Measurements from ENCODE around the gene PLEKHA7.

Gene PLEKHA7

GRCh38 chr11:16801288-16801980 lies 212.8 kb downstream of the PLEKHA7 start:
- H3K4me3 ChIP-seq (ENCODE audit: low read length), result no peak overlapping the region
- DNase-seq (ENCODE audit: low read depth, low spot score), result no peak

DNA sequence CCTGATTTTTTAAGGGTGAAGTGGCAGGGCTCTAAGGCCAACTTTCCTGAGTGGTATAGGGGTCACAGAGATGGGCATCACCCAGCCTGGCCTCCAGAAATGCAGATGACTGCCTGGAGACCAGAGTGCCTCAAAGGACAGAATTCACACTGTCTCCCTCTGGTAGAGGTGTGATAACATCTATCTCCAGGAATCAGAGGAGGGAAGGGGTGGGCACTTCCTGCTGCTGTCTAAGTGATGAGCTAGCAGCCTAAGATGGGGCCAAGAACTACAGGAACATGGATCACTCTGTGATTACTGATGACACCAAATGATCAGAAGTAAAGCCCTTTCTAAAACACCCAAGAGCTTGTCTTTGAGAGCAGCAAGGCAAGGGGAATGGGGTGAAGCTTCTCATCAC lies 213.8 kb downstream of the PLEKHA7 start:
- DNase-seq (ENCODE audit: low read depth, low spot score), result no peak
- H3K4me3 ChIP-seq (ENCODE audit: low read length), result no peak overlapping the region

DNA sequence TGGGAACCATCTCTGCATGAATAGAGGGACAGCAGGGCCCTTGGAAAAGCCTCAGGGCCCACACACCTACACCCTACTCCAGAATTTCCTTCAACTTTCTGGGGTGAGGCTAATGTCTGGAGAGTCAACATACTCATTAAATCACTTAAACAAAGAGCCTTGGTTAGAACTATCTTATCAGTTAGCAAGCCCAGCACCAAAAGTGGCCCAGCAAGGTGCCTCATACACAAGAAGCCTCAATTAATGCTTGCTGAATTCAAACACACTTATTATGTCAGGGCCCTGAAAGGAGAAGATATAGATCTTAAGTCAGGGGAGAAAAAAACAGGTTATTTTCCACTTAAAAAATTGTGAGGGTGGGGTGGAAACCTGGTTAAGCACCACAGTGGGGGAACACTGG lies 214.3 kb downstream of the PLEKHA7 start:
- no peak for DNase-seq (ENCODE audit: low read depth, low spot score)
- H3K4me3 ChIP-seq (ENCODE audit: low read length), result no peak overlapping the region

DNA sequence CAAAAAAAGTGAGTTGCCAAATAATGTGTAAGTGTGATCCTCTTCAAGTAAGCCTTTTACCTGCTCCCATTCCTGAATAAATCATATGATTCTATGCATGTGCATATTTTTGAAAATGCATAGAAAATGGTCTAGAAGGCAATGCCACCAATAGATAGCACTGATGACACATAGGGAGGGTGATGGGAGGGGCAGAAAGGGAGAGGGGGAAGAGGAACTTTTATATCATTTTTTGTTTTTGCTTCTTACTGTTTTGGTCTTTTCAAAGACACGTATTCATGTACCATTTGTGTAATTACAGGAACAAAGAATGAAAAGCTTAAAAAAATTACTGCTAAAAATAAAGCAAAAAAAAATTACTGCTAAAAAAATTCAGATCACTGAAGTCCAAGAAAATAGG lies 215.0 kb downstream of the PLEKHA7 start:
- no peak for DNase-seq (ENCODE audit: low read depth, low spot score)
- no peak overlapping the region for H3K4me3 ChIP-seq (ENCODE audit: low read length)

GRCh38 chr11:16797776-16798175 lies 216.4 kb downstream of the PLEKHA7 start:
- H3K4me3 ChIP-seq (ENCODE audit: low read length), result no peak overlapping the region
- no peak for DNase-seq (ENCODE audit: low read depth, low spot score)

DNA sequence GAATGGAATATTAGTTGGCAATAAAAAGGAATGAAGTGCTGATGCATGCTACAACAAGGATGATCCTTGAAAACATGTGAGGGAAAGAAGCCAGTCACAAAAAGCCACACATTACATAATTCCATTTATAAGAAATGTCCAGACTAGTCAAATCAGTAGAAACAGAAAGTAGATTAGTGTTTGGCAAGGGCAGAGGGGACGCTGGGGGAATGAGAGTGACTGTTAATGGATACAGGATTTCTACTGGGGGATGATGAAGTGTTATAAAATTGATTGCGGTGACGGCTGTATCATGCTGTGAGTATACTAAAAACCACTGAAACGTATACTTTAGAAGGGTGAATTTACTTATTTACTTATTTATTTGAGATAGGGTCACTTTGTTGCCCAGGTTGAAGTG lies 217.9 kb downstream of the PLEKHA7 start:
- no peak overlapping the region for H3K4me3 ChIP-seq (ENCODE audit: low read length)
- no peak for DNase-seq (ENCODE audit: low read depth, low spot score)

GRCh38 chr11:16795146-16795545 lies 219.1 kb downstream of the PLEKHA7 start:
- DNase-seq (ENCODE audit: low read depth, low spot score), result no peak
- no peak overlapping the region for H3K4me3 ChIP-seq (ENCODE audit: low read length)

DNA sequence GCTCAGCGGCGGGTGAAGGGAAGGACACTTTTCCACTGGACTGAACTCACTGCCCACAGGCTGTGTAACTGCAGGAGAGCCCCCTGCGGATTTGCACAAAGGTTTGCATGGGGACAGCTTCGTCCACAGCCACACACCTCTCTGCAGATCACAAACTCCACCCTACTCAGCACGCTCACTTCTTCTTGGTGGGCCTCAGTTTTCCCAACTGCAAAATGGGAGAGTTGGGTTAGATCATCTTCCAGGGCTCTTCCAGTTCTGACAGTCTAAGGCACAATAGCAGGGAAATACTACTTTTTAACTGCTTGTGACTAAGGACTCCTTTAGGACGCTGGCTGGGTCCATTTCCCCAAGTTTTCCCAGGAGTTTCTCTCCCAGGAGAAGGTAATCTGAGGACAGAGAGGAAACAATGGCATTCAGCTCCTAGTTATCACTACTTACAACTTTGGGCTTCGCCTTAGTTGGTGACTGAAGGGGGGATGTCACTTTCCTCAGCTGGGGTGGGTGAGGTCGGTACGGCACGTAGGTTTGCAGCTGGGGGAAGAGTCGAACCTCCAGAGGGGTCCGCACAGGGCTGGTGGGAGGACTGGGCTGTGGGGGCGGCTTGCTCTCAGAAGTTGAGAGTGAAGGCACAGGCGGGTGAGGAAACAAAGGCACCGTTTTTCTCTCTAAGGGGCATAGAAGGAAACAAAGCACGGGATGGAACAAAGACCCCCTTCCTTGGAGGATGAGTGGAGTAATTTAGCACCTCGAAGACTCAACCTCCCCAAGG lies 220.0 kb downstream of the PLEKHA7 start:
- no peak for DNase-seq (ENCODE audit: low read depth, low spot score)
- no peak overlapping the region for H3K4me3 ChIP-seq (ENCODE audit: low read length)

GRCh38 chr11:16793511-16793910 lies 220.7 kb downstream of the PLEKHA7 start:
- H3K4me3 ChIP-seq (ENCODE audit: low read length), result no peak overlapping the region
- DNase-seq (ENCODE audit: low read depth, low spot score), result no peak

DNA sequence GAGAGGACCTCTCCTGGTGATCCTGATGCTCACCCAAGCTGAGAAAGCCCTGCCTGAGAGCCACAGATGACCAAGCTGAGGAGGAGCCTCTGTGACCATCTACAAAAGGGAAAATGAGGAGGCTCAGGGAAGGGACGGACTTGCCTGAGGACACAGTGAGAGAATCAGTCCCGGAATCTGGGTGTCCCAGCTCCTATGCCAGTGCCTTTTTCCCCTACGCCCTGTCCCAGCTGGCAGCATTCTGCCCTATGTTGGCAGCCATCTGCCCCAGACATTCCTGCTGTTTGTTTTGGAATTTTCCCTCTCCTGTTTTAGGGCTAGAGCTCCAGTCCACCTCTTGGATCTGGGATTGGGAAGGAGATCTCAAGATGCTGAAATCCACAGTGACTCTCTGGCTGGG lies 221.2 kb downstream of the PLEKHA7 start:
- H3K4me3 ChIP-seq (ENCODE audit: low read length), result no peak overlapping the region
- no peak for DNase-seq (ENCODE audit: low read depth, low spot score)

DNA sequence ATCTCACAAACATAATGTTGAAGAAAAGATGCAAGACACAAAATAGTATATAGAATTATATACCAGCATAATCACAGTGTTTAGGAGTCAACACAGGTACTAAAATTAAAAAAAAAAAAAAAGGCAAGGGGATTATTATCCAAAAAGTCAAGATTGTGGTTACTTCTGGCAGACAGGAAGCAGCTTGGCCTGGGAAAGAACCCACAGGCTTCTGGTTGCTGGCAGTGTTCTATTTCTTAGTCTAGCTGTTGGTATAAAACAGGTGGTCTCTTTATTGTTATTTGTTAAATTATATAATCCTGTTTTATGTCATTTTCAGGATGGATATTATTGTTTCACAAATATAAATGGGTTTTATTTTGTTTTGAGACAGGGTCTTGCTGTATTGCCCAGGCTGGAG lies 221.8 kb downstream of the PLEKHA7 start:
- H3K4me3 ChIP-seq (ENCODE audit: low read length), result no peak overlapping the region
- DNase-seq (ENCODE audit: low read depth, low spot score), result peak; percentile 39

- no peak for DNase-seq (ENCODE audit: low read depth, low spot score)
- no peak overlapping the region for H3K4me3 ChIP-seq (ENCODE audit: low read length)
These were observed 222.8 kb downstream of the PLEKHA7 start for GRCh38 chr11:16791191-16791961.

- no peak overlapping the region for H3K4me3 ChIP-seq (ENCODE audit: low read length)
- DNase-seq (ENCODE audit: low read depth, low spot score), result no peak
These were observed 223.6 kb downstream of the PLEKHA7 start for GRCh38 chr11:16790486-16791190.

GRCh38 chr11:16789560-16790485 lies 224.4 kb downstream of the PLEKHA7 start:
- DNase-seq (ENCODE audit: low read depth, low spot score), result no peak
- no peak overlapping the region for H3K4me3 ChIP-seq (ENCODE audit: low read length)

GRCh38 chr11:16789063-16789420 lies 225.2 kb downstream of the PLEKHA7 start:
- no peak overlapping the region for H3K4me3 ChIP-seq (ENCODE audit: low read length)

GRCh38 chr11:16788141-16789062 lies 225.8 kb downstream of the PLEKHA7 start:
- DNase-seq (ENCODE audit: low read depth, low spot score), result peak; percentile 16
- H3K4me3 ChIP-seq (ENCODE audit: low read length), result no peak overlapping the region

More at GRCh38 chr11:16789063-16789420, 225.2 kb downstream of the PLEKHA7 start:
- DNase-seq (ENCODE audit: low read depth, low spot score), result no peak

DNA sequence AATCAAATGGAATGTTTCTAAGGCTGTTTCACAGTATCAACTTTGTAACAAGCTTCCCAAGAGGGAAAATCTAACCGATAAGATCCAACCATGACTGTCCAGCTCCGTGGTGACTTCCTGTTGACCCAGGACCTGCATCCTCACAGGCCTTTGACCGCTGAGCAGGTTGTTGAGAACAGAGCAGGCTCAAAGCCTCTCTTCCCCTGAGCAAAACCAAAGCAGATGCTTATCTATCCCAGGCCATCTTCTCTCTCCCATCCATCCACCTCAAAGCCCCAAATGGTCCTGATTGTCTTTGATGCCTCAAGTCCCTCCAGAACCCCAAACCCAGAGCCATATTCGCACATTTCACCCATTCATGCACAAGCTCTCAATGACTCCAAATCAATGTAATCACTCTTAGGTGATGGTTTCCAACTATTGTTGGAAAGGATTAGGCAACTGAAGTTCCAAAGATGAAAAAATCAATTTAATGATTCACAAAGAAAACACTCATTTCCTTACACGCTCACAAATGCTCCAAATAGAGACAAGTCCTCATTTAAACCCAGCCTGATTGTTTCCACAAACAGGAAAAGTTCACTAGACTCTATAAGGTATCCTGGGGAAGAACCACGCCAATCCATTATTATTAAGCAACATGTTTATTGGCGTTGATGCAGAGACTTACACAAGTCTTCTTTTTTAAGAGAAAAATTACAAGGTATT lies 227.0 kb downstream of the PLEKHA7 start:
- H3K4me3 ChIP-seq (ENCODE audit: low read length), result no peak overlapping the region
- DNase-seq (ENCODE audit: low read depth, low spot score), result no peak

Data from Jurkat, Clone E6-1 (cell line).